IPS-NIHi11 (cell line): ENCODE results near the gene PPP1R3A.
"Not testable (repeated sequence)": the region's sequence is repeated elsewhere in the genome, so short reads cannot be mapped to it uniquely, and the experiment has no call there.

Source experiments
- DNase-seq: peaks from one replicate; pipeline ENCODE4 v3.0.0; 2012; ENCODE audit warnings: mixed read lengths, low spot score

PPP1R3A gene, protein sequence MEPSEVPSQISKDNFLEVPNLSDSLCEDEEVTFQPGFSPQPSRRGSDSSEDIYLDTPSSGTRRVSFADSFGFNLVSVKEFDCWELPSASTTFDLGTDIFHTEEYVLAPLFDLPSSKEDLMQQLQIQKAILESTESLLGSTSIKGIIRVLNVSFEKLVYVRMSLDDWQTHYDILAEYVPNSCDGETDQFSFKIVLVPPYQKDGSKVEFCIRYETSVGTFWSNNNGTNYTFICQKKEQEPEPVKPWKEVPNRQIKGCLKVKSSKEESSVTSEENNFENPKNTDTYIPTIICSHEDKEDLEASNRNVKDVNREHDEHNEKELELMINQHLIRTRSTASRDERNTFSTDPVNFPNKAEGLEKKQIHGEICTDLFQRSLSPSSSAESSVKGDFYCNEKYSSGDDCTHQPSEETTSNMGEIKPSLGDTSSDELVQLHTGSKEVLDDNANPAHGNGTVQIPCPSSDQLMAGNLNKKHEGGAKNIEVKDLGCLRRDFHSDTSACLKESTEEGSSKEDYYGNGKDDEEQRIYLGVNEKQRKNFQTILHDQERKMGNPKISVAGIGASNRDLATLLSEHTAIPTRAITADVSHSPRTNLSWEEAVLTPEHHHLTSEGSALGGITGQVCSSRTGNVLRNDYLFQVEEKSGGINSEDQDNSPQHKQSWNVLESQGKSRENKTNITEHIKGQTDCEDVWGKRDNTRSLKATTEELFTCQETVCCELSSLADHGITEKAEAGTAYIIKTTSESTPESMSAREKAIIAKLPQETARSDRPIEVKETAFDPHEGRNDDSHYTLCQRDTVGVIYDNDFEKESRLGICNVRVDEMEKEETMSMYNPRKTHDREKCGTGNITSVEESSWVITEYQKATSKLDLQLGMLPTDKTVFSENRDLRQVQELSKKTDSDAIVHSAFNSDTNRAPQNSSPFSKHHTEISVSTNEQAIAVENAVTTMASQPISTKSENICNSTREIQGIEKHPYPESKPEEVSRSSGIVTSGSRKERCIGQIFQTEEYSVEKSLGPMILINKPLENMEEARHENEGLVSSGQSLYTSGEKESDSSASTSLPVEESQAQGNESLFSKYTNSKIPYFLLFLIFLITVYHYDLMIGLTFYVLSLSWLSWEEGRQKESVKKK

DNA sequence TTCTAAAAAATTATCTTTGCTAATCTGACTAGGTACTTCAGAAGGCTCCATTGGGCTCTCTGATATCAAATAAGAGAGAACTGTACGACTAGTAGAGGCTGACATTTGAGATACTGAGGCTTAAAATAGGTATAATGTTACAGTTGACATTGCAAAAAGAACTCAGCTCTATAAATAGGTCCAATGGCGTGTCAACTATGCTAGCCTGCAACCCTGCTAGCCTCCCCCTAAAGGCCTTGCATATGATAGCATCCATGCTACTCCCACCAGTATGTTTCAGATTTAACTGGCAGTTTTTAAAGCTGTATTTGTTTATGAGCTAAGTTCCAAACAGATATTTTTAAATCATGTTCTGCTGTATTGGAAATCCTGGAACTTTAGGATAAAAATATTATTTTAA, at the start of gene PPP1R3A:
TSS of gene PPP1R3A (minus strand) at position 64 of the 400 bp plus-strand sequence. CDS start at position 51, 13 bp downstream.
- DNase-seq: peak; percentile 25

DNA sequence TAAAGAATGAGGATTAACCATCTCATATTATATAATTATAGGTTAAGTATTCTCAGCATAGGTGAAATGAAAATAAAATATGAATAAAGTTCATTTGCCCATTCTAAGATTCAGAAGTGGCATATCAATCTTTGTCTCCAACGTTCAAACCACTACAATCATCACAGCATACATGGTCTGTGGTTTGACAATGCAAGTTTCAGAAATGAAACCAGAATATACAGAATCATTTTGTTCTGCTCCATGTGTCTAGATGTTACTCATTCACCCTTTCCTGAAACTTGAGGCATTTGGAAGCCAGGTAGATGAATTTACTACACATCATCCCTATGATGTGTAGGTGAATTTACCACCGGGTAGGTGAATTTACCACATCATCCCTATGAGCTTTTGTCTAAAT, 44.5 kb upstream of the PPP1R3A start:
- DNase-seq: no peak

DNA sequence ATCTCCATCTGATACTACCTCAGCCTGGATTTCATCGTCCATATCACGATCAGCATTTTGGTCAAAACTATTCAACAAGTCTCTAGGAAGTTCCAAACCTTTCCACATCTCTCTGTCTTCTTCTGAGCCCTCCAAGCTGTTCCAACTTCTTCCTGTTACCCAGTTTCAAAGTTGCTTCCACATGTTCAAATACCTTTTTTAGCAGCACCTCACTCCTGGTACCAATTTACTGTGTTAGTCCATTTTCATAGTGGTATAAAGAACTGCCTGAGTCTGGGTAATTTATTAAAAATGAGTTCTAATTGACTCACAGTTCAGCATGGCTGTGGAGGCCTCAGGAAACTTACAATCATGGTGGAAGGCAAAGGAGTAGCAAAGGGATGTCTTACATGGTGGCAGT, 41.1 kb upstream of the PPP1R3A start:
- DNase-seq: no peak

DNA sequence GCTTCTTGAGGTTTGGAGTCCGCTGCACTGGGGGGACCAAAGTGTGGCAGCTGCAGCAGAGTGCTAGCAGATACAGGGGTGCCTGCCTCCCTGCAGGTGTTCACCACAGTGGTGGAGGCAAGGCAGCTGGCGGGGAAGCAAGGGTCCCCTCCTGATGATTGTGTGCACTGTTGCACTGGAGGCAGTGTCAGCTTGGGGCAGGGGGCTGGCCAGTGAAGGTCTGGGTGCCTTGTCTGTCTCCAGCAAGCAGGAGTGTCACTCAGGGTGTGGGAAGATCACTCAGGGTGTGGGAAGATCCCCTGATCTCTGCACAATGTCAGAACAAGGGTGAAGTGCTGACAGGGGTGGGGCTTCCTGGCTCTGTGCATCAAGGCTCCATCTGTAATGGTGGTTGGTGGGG, 36.3 kb upstream of the PPP1R3A start:
- no peak for DNase-seq

DNA sequence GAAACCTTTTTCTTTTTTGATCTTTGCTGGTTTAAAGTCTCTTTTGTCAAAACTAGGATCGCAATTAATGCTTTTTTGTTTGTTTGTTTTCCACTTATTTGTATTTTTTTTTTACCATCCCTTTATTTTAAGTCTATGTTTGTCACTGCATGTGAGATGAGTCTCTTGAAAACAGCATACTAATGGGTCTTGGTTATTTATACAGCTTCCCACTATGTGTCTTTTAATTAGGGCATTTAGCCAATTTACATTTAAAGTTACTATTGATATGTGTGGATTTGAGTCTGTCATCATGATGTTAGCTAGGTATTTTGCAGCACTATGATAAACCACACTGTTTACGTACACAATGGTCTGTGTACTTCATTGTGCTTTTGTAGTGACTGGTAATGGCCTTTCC, 34.7 kb upstream of the PPP1R3A start:
- no peak for DNase-seq

DNA sequence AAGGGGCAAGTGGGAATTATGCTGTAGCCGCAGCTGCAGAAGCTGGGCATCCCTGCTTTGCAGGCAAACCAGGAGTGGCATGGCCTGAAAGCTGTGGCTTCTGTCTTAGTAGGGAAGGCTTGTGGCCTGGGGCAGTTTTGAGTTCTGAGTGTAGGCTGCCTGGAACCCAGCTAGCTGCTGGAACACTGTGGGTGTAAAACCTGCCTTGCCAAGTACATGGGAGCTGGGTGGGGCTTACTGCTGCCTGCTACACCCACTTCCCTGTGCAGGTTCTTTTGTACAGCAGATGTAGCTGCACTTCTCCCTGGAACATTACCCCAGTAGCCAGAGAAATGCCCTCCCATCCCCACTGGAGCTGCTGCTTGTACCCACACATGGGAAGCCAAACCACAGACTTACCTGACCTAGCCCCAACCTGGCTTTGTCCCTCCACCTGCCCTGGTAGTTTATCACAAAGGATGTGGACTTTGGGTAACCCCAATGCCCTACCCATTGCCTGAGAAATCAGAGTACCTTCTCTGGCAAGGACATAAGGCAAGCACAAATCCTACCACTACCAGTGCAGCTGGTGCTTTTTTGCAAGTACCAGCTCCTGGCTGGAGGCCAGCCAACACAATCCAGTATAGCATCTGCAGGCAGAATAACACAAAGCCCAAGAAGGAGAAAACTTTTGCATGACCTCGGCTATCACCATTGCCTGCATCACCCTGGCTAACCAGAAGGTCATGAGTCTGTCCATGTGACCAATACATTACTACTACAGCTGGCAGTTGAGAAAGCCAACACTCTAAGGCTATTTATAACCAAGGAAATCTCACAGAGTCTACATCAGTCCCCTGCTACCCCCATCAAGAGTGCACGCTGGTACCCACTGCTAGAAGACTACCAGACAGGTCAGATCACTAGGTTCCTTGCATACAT, 26.5 kb upstream of the PPP1R3A start:
- DNase-seq: no peak

DNA sequence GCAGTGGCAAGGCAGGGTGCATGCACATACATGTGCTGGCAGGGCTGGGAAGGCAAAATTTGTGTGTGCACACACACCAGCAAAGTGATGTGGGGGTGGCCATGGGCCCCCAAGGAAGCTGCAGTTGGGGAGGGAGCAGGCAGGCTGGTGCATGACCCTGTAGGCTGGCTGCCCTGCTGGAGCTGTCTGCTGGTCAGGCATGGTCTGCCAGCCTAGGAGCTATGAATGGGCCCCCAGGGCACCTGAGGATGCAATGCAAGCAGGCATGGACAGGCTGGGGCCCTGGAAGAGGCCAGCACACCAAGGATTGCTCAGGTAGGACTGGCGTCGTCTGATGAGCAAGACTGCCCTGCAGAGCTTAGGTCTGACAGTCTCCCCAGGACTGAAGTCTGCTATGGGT, 18.2 kb upstream of the PPP1R3A start:
- no peak for DNase-seq

DNA sequence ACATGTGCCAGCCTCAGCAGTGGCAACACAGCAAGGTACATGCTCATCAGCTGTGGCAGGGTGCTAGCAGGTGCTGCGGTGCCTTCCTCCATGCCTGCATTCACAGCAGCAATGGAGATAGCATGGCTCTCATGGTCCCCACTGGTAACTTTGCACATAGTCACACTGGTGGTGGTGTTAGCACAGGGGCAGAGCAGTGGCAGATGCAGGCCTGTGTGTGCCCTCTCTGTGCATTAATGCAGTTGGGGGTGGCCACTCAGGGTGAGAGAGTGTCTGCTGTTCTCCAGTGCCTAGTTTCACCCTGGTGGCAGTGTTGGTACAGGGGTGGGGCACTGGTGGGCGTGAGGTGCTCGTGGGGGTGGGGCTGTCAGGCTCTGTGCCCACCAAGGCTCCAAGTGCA, 17.7 kb upstream of the PPP1R3A start:
- no peak for DNase-seq

DNA sequence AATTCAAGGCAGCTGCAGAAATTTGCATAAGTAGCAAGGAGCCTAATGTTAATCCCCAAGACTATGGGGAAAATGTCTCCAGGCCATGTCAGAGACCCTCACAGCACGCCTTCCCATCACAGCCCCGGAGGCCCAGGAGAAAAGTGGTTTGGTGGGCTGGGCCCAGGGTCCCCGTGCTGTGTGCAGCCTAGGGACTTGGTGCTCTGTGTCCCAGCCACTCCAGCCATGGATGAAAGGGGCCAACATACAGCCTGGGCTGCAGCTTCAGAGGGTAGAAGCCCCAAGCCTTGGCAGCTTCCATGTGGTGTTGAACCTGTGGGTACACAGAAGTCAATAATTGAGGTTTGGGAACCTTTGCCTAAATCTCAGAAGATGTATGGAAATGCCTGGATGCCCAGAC, 10.6 kb upstream of the PPP1R3A start:
- not testable (repeated sequence) for DNase-seq

DNA sequence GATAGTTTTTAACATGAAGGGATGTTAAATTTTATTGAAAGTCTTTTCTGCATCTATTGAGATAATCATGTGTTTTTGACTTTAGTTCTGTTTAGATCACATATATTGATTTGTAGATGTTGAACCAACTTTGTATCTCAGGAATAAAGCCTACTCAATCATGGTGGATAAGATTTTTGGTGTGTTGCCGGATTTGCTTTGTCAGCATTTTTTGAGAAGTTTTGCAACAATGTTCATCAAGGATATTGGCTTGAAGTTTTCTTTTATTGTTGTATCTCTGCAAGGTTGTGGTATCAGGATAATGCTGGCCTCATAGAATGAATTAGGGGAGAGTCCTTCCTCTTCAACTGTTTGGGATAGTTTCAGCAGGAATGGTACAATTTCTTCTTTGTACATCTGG, 9.3 kb upstream of the PPP1R3A start:
- DNase-seq: no peak

DNA sequence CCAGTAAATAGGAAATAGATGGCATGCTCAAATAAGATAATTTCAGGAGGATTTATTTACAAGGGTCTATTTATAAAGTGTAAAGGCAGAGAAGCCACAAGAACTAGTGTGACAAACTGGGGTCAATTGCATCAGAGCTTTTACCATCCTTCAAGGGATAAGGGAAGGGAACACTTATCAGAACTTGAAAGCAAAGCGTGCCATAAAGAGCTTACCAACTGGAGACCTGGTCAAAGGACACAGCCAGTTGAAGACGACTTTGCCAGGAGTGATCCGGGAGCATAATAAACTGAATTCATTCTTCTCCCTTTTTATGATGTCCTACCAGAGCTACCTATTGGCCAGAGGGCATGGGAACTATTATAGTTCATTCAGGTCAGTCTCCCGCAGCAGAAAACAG, 3.2 kb upstream of the PPP1R3A start:
- no peak for DNase-seq

DNA sequence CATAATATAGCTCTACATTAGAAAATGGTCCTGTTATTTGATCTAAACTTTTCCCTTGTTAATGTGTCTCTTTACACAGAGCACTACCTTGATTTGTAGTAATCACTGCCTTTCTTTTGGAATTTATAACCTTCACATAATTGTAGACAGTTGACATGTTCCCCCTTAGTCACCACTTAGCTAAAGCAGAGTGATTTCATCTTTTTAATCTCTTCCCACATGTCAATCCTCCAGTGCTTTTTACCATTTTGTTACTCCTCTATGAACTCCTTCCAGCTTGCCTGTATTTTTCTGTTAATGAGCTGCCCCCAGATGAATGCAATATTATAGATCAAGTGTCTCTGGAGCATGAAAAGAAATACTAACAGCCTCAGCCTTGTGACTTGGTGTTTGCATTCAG, 2.6 kb upstream of the PPP1R3A start:
- DNase-seq: no peak

DNA sequence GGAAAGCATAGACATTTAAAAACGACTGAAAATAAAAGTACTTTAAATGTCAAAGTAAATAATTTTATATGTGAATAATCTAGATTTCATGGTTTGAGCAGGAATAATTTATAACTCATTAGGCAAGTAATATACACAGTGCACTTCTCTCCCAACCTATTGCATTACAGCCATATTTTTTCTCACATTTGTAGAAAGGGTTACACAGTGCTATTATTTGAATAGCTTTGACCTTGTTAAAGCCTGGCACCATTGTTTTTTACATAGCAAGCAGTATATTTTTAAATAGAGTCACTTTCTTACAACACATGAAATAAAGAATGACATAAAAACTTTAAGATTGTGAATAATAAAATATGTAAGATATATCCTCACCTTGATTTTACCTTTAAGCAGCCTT, 969 bp downstream of the PPP1R3A start:
- no peak for DNase-seq

DNA sequence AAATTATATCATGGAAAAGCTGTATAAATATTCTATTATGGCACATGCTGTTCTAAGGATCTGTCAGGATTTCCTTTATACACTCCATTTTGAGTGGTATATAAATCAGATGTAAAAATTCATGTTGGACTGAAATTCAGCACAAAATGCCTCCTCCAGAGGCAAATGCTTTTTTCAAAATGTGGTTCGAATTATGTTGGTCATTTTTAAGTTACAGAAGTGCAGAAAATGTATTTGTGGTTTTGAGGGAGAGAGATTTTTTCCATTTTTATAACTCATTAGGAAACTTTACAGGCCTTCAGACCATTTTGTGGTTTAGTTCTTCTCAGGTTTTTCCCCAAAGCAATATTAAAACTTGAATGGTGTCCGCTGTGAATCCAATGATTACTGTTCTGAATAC, 2.9 kb downstream of the PPP1R3A start:
- DNase-seq: no peak

DNA sequence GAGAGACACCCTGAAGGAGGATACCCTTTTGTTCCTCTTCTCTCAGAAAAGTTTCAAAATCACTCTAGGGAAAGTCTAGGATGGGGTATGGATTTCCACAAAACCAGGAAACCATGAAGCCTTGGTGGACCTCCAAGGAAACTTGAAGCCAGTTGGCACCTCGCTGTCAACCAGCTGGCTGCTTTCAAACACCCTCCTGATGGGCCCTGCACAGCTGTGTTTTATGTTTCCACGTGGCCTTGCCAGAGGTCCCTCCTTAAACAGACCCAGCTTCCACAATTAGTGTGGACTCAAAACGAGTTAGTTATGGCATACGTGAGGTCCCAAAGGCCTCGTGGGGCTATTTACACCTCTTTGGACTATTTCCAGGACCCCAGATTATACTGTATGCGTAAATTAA, 5.9 kb downstream of the PPP1R3A start:
- no peak for DNase-seq

DNA sequence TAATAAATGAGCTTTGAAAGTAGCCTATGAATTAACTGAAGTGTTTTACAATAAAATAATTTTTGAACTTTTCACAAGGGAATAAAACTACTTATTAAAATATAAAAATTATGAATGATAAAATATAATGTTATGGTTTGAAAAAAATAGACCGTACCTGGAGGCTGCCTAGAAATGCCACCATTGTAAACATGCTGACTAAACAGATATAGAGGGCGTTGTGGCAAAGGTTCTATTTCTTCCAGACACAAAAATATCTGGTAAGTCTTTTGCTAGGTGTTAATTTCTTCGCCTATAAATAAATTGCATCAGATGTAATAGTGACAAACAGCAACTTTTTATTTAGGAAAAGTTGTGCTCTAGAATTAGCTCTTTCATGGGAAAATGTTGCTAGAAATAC, 11.2 kb downstream of the PPP1R3A start:
- no peak for DNase-seq

DNA sequence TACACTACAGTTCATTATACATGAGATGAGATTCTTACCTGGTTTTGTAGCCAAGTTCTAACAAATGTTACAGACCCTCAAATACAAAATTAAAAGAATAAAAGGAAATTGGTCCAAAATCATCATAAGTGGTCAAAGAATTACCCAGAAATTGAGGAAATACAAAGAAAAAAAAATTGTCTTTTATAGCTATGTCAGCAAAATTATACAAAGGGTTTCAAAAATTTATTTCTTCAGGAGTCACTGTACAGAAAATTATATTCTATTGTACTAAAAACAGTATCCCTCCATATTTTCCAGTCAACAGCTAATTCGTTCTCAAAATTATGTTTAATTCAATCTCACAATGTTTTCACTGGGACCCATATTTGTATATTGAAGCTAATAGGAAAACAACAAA, 14.3 kb downstream of the PPP1R3A start:
- DNase-seq: no peak

DNA sequence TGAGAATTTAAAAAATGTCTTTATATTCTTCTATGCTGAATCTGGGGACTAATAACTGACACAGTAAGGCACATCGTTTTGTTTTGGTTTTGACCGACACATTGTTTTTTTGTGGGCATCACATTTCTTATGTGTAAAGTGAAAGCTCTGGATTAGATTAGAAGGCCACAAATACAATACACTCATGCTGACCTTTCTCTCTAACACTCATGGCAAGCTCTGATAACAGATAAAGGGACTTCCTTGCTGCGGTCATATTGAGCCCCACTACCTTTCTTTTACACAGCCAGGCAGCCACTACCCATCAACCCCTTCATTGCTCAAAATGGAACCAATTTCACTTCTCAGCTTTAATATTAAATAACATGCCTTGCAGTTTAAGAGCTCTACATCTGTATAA, 26.0 kb downstream of the PPP1R3A start:
- DNase-seq: no peak

DNA sequence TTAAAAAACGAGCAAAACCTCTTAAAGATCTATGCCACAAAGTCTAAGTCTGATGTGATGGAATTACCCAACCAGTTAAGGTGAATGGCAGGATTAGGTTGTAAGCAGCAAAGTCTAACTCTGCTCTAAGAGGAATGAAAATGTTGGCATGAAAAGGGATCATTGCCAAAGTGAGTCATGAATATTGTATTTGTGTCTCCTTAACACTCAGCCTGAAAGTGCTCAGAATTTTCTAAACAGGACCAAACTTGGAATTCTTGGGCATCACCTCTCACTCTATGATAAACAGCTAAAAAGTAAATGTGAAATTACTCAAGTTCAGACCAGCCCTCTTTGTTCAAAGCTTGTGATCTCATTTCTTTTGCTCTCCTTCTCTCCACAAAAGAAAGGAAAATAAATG, 27.0 kb downstream of the PPP1R3A start:
- no peak for DNase-seq

DNA sequence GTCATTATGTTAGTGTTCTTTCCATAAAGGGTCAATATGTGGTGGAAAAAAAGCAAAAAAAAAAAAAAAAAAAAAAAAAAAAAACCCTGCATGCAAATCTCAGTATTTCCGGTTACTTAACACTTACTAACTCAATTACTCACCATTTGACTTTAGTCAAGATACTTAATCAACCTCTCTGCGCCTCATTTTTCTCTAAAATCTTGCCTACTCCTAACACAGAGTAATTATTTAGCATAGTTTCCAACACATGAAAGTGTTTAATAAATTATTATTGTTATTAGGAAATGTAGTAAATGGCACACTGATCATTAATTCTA, 27.8 kb downstream of the PPP1R3A start:
- DNase-seq: no peak

DNA sequence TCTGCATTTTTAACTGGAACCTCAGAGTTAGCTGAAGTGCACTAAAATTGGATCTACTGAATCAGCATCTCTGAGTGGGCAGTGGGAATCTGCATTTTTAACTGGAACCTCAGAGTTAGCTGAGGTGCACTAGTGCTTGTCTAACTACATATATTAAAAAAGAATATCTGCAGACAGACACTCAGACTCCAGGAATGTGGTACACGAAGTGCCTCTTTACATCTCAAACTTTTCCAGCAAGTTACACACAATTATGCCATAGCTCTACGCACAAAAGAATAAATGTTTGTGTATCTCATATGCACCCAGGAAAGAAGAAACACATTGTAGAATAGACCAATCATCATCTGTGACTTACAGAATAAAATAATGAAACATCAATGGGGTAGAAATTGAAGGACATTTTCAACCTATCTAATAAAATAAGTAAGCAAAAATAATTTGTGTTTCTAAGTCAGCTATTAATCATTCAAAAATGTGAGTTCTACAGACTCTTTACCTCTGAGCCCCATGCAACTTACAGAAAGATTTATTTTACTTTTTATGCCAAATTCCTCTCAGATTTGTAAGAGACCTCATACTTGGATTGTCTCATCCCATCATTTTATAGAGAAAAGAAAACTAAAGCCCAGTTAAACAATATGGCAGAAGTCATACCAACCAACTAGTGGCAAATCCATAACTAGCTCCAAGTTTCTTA, 28.3 kb downstream of the PPP1R3A start:
- no peak for DNase-seq
